DND-41 (cell line): ENCODE results near the gene SCRN2.

Experiments
- ATAC-seq: fragments of 200-7000 bp; cut with Tn5 transposase; 3 replicates; pipeline ENCODE4 v1.9.1; 2021; ENCODE audit warnings: low read depth; ENCODE audit not compliant: insufficient read depth
- DNase-seq: peaks from one replicate; pipeline ENCODE4 v3.0.0-alpha.2; 2020
- H2AFZ ChIP-seq: 2 replicates; pipeline ENCODE4 v1.6.0; 2012; ENCODE audit warnings: low read depth, low read length
- H3K27ac ChIP-seq: 2 replicates; pipeline ENCODE4 v1.5.1; 2012; ENCODE audit warnings: low read length, inconsistent platforms
- H3K27me3 ChIP-seq: fragments of 200-600 bp; sonication (generic); 2 replicates; pipeline ENCODE4 v1.6.0; 2012; ENCODE audit warnings: low read length, mild to moderate bottlenecking, inconsistent platforms; ENCODE audit not compliant: insufficient read depth, poor library complexity
- H3K36me3 ChIP-seq: 2 replicates; pipeline ENCODE4 v1.5.1; 2012; ENCODE audit warnings: low read length, inconsistent platforms; ENCODE audit not compliant: insufficient read depth
- H3K4me1 ChIP-seq: 2 replicates; pipeline ENCODE4 v1.5.1; 2012; ENCODE audit warnings: mild to moderate bottlenecking, low read length; ENCODE audit not compliant: insufficient read depth
- H3K4me2 ChIP-seq: 2 replicates; pipeline ENCODE4 v1.6.0; 2012; ENCODE audit warnings: mild to moderate bottlenecking, moderate library complexity, low read length, inconsistent platforms; ENCODE audit not compliant: insufficient read depth
- H3K4me3 ChIP-seq, 2 experiments: fragments of 200-600 bp in 1 of 2; shearing (Covaris generic) in 1 of 2; 2 replicates each; pipeline ENCODE4 v1.5.1; 2012 to 2016; ENCODE audit warnings: inconsistent platforms in 2 of 2, low read length in 2 of 2, mild to moderate bottlenecking in 2 of 2, low read depth in 1 of 2, moderate library complexity in 1 of 2
- H3K79me2 ChIP-seq: 2 replicates; pipeline ENCODE4 v1.6.0; 2012; ENCODE audit warnings: low read length, inconsistent platforms; ENCODE audit not compliant: insufficient read depth
- H3K9ac ChIP-seq: 2 replicates; pipeline ENCODE4 v1.6.0; 2012; ENCODE audit warnings: low read depth, mild to moderate bottlenecking, inconsistent platforms, low read length, moderate library complexity
- H3K9me3 ChIP-seq: 2 replicates; pipeline ENCODE4 v1.5.1; 2012; ENCODE audit warnings: low read length, moderate library complexity, mild to moderate bottlenecking, inconsistent platforms; ENCODE audit not compliant: insufficient read depth, severe bottlenecking
- H4K20me1 ChIP-seq: 2 replicates; pipeline ENCODE4 v1.6.0; 2012; ENCODE audit warnings: low read length; ENCODE audit not compliant: insufficient read depth
- CTCF ChIP-seq: IDR thresholded peaks from 2 replicates; pipeline ENCODE4 v1.5.1; 2012; ENCODE audit warnings: borderline replicate concordance, low read length, moderate library complexity, mild to moderate bottlenecking; ENCODE audit not compliant: poor library complexity, severe bottlenecking; ENCODE audit errors: extremely low read depth
- EZH2 ChIP-seq: IDR thresholded peaks from 3 replicates; pipeline ENCODE4 v1.6.1; 2012; ENCODE audit warnings: borderline replicate concordance, low read depth, mild to moderate bottlenecking, moderate library complexity, low read length, inconsistent platforms; ENCODE audit not compliant: severe bottlenecking

Gene SCRN2

GRCh38 chr17:47789611-47790561 is 51.2 kb downstream of the SCRN2 start:
- H3K79me2 ChIP-seq, result no peaks in the 10 kb centered on the region
- no peak for DNase-seq
- H3K9ac ChIP-seq, result no peak overlapping the region
- TF ChIP-seq CTCF, result no peak
- no peak for TF ChIP-seq EZH2
- no peaks in the 10 kb centered on the region for H3K36me3 ChIP-seq
- H3K4me3 ChIP-seq, result no peak overlapping the region
- no peak overlapping the region for H3K4me2 ChIP-seq
- no peaks in the 10 kb centered on the region; the same call in 1 of the 2 replicates for H4K20me1 ChIP-seq
- H3K9me3 ChIP-seq, result no peaks in the 10 kb centered on the region
- no peak overlapping the region for H3K27ac ChIP-seq
- no peaks in the 10 kb centered on the region for H3K4me1 ChIP-seq
- no peak for ATAC-seq
- H2AFZ ChIP-seq, result no peak overlapping the region
- H3K27me3 ChIP-seq, result peaks cover 5% of the 10 kb centered on the region
